ENCODE results near the gene IL1RAPL1.

GRCh38 chrX:29787656-29788055 lies 1200.4 kb downstream of the IL1RAPL1 start:
- no peak for TF ChIP-seq POLR2A (IDR thresholded peaks at IDR 0.05)
- TF ChIP-seq CTCF (IDR thresholded peaks at IDR 0.05): no peak
- no peak for TF ChIP-seq POLR2AphosphoS5 (IDR thresholded peaks at IDR 0.05)
- no peak for TF ChIP-seq EP300 (IDR thresholded peaks at IDR 0.05)

All from suprapubic skin (tissue), 4 donors.